ENCODE data around the gene MRPL43. TPM values are rescaled to one million over a fixed set of nuclear protein-coding genes. Genes with fewer than 3 reads are reported as not detected.

Gene MRPL43
- total RNA-seq, 1 experiment from 2014 or later: 91.3 TPM

- TF ChIP-seq ZNF532 (CRISPR knock-in tag; IDR thresholded peaks at IDR 0.05; ENCODE audit: borderline replicate concordance) (no peak), ELF4 (CRISPR knock-in tag; IDR thresholded peaks at IDR 0.05; ENCODE audit: low read depth) (no peak), E2F1 (CRISPR knock-in tag; IDR thresholded peaks at IDR 0.05) (no peak), CREM (CRISPR knock-in tag; IDR thresholded peaks at IDR 0.05) (no peak), STAT6 (CRISPR knock-in tag; conservative IDR thresholded peaks at IDR 0.05; ENCODE audit: low read depth) (no peak), ATF1 (CRISPR knock-in tag; IDR thresholded peaks at IDR 0.05) (no peak), FOXK1 (CRISPR knock-in tag; IDR thresholded peaks at IDR 0.05) (no peak)
Measured at GRCh38 chr10:101030496-101031127, 43.3 kb upstream of the MRPL43 start (continued).

- H3K4me1 Mint-ChIP-seq: peaks cover 36% of the 10 kb centered on the region
- H3K36me3 Mint-ChIP-seq: no peaks in the 10 kb centered on the region
- H3K27me3 Mint-ChIP-seq (ENCODE audit: low read depth): peaks cover 49% of the 10 kb centered on the region
- H3K27ac Mint-ChIP-seq: no peak overlapping the region
- DNase-seq (ENCODE audit: low spot score) (no peak), ATAC-seq (peak; percentile 7)
- no peaks in the 10 kb centered on the region for H3K9me3 Mint-ChIP-seq
- TF ChIP-seq USF2 (CRISPR knock-in tag; IDR thresholded peaks at IDR 0.05) (no peak), ZBTB43 (CRISPR knock-in tag; IDR thresholded peaks at IDR 0.05) (no peak), AFF4 (CRISPR knock-in tag; IDR thresholded peaks at IDR 0.05; ENCODE audit: borderline replicate concordance) (no peak), FOXP4 (CRISPR knock-in tag; IDR thresholded peaks at IDR 0.05) (no peak), CDX4 (CRISPR knock-in tag; IDR thresholded peaks at IDR 0.05; ENCODE audit: borderline replicate concordance) (no peak)
- CTCF ChIA-PET: interaction anchor here (0.6 to 6.9 kb wide), 24 partner anchors 9 to 1114 kb away, joined by 3 to 219 read pairs (median 4); partner anchors contain the start of genes LZTS2 and SEMA4G
- POLR2A ChIA-PET: interaction anchor here (1.1 kb wide), 1 partner anchor 31 kb away, joined by 3 read pairs; no protein-coding TSS in a partner anchor
- no peak overlapping the region for H3K4me3 Mint-ChIP-seq
Measured at GRCh38 chr10:101029520-101030295, 42.4 kb upstream of the MRPL43 start.
